Spinal cord (tissue), 10 donors: ENCODE data around the gene OR51E1. TPM values are rescaled to one million over a fixed set of nuclear protein-coding genes. Genes with fewer than 3 reads are reported as not detected.

Source experiments
- DNase-seq, 6 donors: peaks; one replicate each; pipeline versions ENCODE4 v3.0.0 to v3.0.0-alpha.2; 2013 to 2015; ENCODE audit warnings: low spot score in 6 of 6, low read depth in 4 of 6
- H3K27ac ChIP-seq: one replicate; pipeline ENCODE4 v1.5.1; 2013; ENCODE audit warnings: low read depth, low read length, control low read depth
- H3K27me3 ChIP-seq: one replicate; pipeline ENCODE4 v1.6.1; 2013; ENCODE audit warnings: low read length; ENCODE audit not compliant: control insufficient read depth, insufficient read depth
- H3K36me3 ChIP-seq: one replicate; pipeline ENCODE4 v1.6.1; 2013; ENCODE audit warnings: low read length; ENCODE audit not compliant: control insufficient read depth, insufficient read depth
- H3K4me1 ChIP-seq: one replicate; pipeline ENCODE4 v1.6.1; 2013; ENCODE audit warnings: low read length; ENCODE audit not compliant: control insufficient read depth, insufficient read depth
- H3K4me3 ChIP-seq: one replicate; pipeline ENCODE4 v1.5.1; 2013; ENCODE audit warnings: low read depth, low read length, control low read depth
- H3K9me3 ChIP-seq: one replicate; pipeline ENCODE4 v1.6.1; 2013; ENCODE audit warnings: low read length; ENCODE audit not compliant: control insufficient read depth, insufficient read depth
- WGBS: methylation state at CpG from one replicate; pipeline ENCODE4 v1.1.5; 2013; ENCODE audit warnings: missing lambda C conversion rate; ENCODE audit not compliant: insufficient coverage; 5-methylcytosine and 5-hydroxymethylcytosine counted together
- long read RNA-seq, 4 donors: transcript quantifications; one replicate each; lab custom pipeline, GENCODE V29; 2026
- polyA plus RNA-seq, 2 donors: library from polyadenylated mRNA; unstranded; fragments of 120-200 nt; gene quantifications; one replicate each; pipeline ENCODE4 v1.2.1, GENCODE V29; 2013; ENCODE audit not compliant: insufficient read length in 2 of 2
- total RNA-seq, 2 donors: library from RNA; depleted of rRNA in 1 of 2; stranded (reverse); fragments of 120-200 nt in 1 of 2; fragments of >200 nt in 1 of 2; gene quantifications; one replicate each; pipeline versions ENCODE4 v1.2.3 to v1.2.4, GENCODE V29; 2013 to 2014
- donor health status: healthy.

The OR51E1 gene, protein sequence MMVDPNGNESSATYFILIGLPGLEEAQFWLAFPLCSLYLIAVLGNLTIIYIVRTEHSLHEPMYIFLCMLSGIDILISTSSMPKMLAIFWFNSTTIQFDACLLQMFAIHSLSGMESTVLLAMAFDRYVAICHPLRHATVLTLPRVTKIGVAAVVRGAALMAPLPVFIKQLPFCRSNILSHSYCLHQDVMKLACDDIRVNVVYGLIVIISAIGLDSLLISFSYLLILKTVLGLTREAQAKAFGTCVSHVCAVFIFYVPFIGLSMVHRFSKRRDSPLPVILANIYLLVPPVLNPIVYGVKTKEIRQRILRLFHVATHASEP
- total RNA-seq (1 to 10 TPM in 1 of 2 donors, under 1 TPM in 1; 0.40 to 1.8 TPM), polyA plus RNA-seq (under 1 TPM; 0.11 to 0.29 TPM)
- long read RNA-seq, donor 1: 0 reads
- long read RNA-seq, donor 2: 0 reads
- long read RNA-seq, donor 3: 0 reads
- long read RNA-seq, donor 4: 0 reads

DNA sequence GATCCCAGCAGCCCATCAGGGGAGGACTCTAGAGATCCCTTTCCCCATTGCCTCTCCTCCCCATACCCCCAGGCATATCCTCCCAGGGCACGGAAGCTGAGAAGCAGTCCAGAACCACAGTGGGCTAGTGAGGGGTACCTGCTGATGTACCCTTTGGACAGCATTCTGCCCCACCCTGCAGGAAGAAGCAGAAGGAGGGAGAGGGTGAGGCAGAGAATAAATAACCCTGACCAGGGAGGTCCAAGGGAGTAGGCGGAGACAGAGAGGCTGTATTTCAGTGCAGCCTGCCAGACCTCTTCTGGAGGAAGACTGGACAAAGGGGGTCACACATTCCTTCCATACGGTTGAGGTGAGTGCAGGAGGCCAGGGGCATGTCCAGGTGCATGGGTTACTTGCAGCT is at the start of gene OR51E1:
TSS of gene OR51E1 (plus strand) at position 301 of the 400 bp plus-strand sequence. CDS start 8,545 bp downstream, outside the sequence.
- WGBS: 77% methylated on average over 2 of the region's 3 CpGs
- H3K9me3 ChIP-seq: no peaks in the 10 kb centered on the region
- H3K4me3 ChIP-seq: no peak within 1 kb of the TSS
- H3K36me3 ChIP-seq: no peaks in the 10 kb centered on the region
- H3K27ac ChIP-seq: no peak within 1 kb of the TSS
- no peaks in the 10 kb centered on the region for H3K27me3 ChIP-seq
- DNase-seq: no peak
- H3K4me1 ChIP-seq: no peaks in the 10 kb centered on the region

- no peak overlapping the region for H3K4me3 ChIP-seq
- no peaks in the 10 kb centered on the region for H3K27me3 ChIP-seq
- peaks cover 5% of the 10 kb centered on the region for H3K4me1 ChIP-seq
- no peak for DNase-seq
- H3K9me3 ChIP-seq: no peaks in the 10 kb centered on the region
- WGBS: 92% methylated on average over 4 of the region's 4 CpGs
- H3K27ac ChIP-seq: no peak overlapping the region
- H3K36me3 ChIP-seq: peaks cover 25% of the 10 kb centered on the region
Observed at GRCh38 chr11:4605057-4605456, 38.7 kb upstream of the OR51E1 start.

DNA sequence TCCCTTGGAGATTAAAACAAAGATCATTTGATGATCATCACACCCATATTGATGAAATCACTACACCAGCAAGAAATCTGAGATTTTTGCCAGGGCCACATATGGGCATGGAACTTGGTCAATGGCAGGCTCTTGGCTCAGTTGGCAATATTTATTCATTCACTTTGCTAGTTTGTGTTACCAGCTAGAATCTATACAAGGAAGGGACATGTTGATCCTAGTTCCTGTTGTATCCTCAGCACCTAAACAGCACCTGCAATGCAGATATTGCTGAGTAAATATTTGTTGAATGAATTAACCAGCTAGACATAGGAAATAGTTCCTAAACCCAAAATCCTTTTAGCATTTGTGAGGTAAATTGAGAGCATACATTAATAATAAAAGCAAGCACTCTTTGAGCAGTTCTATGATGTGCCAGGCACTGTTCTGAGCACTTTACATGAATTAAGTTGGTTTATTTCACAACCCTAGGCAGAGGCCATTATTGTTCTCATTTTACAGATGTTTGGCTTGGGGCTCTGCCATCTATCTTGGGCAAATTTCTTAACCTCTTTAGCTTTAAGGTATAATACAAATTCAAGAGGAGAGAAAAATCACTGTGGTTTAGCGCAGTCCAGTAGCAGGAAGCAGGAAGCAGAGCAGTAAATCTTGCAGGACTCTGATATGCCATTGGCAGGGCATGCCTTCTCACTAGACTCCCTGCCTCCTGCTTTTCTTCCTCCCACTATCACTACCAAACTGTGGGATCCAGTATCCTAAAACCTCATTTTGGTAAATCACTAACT is 37.4 kb upstream of the OR51E1 start:
- no peaks in the 10 kb centered on the region for H3K27me3 ChIP-seq
- H3K4me1 ChIP-seq: peaks cover 5% of the 10 kb centered on the region
- no CpG with 5 or more reads among the region's 1 CpG for WGBS
- H3K36me3 ChIP-seq: peaks cover 13% of the 10 kb centered on the region
- peak in 1 of 6 donors; percentile 5 for DNase-seq
- no peak overlapping the region for H3K27ac ChIP-seq
- no peak overlapping the region for H3K4me3 ChIP-seq
- H3K9me3 ChIP-seq: no peaks in the 10 kb centered on the region

- no peaks in the 10 kb centered on the region for H3K27me3 ChIP-seq
- H3K4me1 ChIP-seq: peaks cover 5% of the 10 kb centered on the region
- H3K36me3 ChIP-seq: peaks cover 6% of the 10 kb centered on the region
- peak in 2 of 6 donors; percentile 1 to 2 for DNase-seq
- H3K9me3 ChIP-seq: no peaks in the 10 kb centered on the region
- H3K27ac ChIP-seq: no peak overlapping the region
- 56% methylated on average over 2 of the region's 6 CpGs for WGBS
- peak overlapping the region; percentile 85 for H3K4me3 ChIP-seq
Observed at GRCh38 chr11:4607096-4607495, 36.7 kb upstream of the OR51E1 start.

DNA sequence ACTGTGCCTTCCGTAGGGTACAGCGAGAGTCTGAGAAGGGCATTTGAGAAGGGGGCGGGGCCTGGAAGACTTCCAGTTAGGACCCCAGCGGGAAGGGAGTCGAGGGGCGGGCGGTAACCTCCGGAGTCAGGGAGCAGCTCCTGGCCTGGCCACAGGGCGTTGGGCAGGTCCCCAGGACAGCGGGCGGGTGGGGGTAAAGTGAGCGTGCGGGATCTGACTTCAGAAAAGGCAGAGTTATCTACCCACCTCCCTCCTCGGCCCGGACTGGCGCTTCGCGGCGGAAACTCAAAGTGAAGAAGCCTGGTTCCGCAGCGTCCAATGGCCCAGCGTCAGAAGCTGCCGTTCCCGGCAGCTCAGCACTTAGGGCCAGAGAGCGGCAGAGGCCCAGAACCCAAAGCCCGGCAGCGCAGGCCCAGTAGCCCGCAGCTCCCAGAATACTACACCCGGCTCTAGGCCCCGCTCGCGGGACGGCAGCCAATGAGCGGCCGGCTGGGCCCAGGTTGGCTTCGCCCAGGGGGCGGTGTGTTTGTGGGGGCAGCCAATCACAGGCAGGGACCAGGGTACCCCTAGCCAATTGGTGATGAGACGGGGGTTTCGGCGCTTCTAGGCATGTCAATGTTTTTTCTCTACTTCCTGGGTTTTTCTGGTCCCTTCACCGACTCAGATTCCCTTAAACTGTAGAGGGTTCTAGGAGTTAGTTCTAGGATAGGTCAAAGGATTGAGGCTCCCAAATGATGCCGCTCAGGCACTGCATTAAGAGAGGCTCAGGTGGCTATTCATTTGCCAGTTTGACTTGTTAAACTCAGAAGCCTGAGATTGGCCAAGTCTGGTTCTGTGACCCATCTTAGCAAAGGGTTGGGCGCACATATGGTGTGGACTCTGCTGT is 35.8 kb upstream of the OR51E1 start, which contains the start of gene TRIM68:
TSS of gene TRIM68 (minus strand) at position 451 of the 886 bp plus-strand sequence. CDS start 2,727 bp downstream, outside the sequence.
- Histone ChIP-seq H3K27me3 (no peaks in the 10 kb centered on the region), H3K27ac (peak within 1 kb of the TSS; percentile 96), H3K36me3 (peaks cover 5% of the 10 kb centered on the region), H3K4me1 (peaks cover 5% of the 10 kb centered on the region), H3K4me3 (peak within 1 kb of the TSS; percentile 85), H3K9me3 (no peaks in the 10 kb centered on the region)
- peak; percentile 83 to 99 (median 94) for DNase-seq
- 5% methylated on average over 38 of the region's 43 CpGs for WGBS

DNA sequence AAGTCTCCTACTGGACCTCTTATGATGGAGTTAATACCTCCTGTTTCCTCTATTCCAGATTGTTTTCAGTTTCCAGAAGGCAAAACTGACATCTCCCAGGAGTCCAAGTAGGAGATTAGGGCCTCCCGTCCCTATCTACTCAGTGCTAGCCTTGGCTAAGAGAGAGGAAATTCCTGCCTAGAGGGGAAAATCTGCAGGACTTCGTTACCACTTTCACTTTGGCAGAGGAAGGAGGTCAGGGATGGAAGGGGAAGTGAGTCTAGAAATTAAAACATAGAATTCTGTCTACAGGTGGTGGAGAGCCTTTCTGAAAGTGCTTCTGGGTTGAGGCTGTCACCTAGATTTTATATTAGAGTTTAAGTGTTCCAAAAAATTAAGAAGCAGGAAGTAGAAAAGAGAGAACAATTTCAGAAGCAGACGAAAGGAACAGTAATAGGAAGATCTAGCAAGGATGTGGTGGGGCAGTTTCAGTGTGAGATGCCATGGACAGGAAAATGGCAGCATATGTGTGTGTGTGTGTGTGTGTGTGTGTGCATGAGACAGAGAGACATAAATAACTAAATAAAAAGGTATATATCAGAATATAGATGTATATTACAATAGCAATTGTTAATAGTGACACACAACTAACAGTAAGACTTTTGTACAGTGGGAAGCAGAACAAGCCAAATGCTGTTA is 33.4 kb upstream of the OR51E1 start:
- Histone ChIP-seq H3K27ac (no peak overlapping the region), H3K36me3 (no peaks in the 10 kb centered on the region), H3K9me3 (no peaks in the 10 kb centered on the region), H3K27me3 (no peaks in the 10 kb centered on the region), H3K4me3 (no peak overlapping the region), H3K4me1 (peaks cover 5% of the 10 kb centered on the region)
- no peak for DNase-seq
- 75% methylated on average over 2 of the region's 3 CpGs for WGBS

DNA sequence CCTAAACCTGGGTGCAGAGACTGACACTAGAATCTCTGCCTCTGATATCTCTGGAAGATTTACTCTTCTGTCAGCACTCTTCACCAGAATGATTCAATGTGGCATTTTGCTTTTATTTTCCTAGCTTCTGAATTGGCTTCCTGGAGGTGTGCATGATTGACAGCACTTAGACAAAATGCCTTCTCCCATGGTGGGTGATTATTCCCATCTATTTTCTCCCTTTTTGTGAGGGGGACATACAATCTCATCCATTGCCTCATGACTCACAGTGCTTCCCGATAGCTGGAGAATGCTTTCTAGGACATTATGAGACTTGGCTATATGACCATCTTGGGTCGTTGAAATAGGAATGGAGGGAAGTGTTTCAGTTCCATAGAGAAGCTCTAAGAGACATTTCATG is 31.8 kb upstream of the OR51E1 start:
- Histone ChIP-seq H3K27me3 (no peaks in the 10 kb centered on the region), H3K4me3 (no peak overlapping the region), H3K9me3 (no peaks in the 10 kb centered on the region), H3K4me1 (peaks cover under 1% of the 10 kb centered on the region), H3K27ac (no peak overlapping the region), H3K36me3 (no peaks in the 10 kb centered on the region)
- WGBS: no CpG with 5 or more reads among the region's 2 CpGs
- DNase-seq: no peak

DNA sequence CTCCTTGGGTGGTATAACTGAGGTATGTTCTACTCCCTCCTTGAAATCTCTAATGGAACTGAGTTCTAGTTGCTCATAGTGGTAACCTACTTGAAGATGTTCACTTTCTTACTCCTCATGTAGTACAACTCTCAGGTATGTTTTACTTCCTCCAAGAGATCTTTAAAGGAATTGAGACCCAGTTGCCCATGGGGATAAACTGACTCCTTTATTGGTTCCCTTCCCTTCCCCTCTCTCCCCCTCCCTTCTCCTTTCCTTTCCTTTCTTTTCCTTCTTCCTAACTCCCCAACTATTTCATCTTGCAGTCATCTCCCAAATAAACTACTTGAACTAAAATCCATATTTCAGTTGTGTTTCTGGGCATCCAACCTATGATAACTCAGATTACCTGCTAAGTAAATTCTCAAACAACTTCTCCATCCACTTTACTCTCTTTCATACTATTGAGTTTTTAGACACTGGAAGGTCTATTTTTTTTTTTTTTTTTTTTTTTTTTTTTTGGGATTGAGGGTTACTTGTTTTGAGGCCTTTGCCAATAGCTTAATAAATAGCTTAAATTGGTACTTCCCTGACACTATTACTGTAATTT is 27.8 kb upstream of the OR51E1 start:
- H3K4me3 ChIP-seq: no peak overlapping the region
- no peaks in the 10 kb centered on the region for H3K4me1 ChIP-seq
- DNase-seq: no peak
- H3K36me3 ChIP-seq: no peaks in the 10 kb centered on the region
- no peak overlapping the region for H3K27ac ChIP-seq
- H3K27me3 ChIP-seq: no peaks in the 10 kb centered on the region
- H3K9me3 ChIP-seq: no peaks in the 10 kb centered on the region
